ENCODE data around the gene MYO9B. TPM values are rescaled to one million over a fixed set of nuclear protein-coding genes. Genes with fewer than 3 reads are reported as not detected.

Gene MYO9B, protein sequence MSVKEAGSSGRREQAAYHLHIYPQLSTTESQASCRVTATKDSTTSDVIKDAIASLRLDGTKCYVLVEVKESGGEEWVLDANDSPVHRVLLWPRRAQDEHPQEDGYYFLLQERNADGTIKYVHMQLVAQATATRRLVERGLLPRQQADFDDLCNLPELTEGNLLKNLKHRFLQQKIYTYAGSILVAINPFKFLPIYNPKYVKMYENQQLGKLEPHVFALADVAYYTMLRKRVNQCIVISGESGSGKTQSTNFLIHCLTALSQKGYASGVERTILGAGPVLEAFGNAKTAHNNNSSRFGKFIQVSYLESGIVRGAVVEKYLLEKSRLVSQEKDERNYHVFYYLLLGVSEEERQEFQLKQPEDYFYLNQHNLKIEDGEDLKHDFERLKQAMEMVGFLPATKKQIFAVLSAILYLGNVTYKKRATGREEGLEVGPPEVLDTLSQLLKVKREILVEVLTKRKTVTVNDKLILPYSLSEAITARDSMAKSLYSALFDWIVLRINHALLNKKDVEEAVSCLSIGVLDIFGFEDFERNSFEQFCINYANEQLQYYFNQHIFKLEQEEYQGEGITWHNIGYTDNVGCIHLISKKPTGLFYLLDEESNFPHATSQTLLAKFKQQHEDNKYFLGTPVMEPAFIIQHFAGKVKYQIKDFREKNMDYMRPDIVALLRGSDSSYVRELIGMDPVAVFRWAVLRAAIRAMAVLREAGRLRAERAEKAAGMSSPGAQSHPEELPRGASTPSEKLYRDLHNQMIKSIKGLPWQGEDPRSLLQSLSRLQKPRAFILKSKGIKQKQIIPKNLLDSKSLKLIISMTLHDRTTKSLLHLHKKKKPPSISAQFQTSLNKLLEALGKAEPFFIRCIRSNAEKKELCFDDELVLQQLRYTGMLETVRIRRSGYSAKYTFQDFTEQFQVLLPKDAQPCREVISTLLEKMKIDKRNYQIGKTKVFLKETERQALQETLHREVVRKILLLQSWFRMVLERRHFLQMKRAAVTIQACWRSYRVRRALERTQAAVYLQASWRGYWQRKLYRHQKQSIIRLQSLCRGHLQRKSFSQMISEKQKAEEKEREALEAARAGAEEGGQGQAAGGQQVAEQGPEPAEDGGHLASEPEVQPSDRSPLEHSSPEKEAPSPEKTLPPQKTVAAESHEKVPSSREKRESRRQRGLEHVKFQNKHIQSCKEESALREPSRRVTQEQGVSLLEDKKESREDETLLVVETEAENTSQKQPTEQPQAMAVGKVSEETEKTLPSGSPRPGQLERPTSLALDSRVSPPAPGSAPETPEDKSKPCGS (N-terminal part only)
- total RNA-seq (2013), result 122 TPM
- polyA plus RNA-seq (100 to 1,000 TPM in 1 of 3 donors, 1 to 10 TPM in 2; 5.9 to 366 (median 7.5) TPM), polyA minus RNA-seq (239 and 287 TPM in 2 replicates), total RNA-seq (470 to 988 (median 552) reads per million in 11 experiments)

DNA sequence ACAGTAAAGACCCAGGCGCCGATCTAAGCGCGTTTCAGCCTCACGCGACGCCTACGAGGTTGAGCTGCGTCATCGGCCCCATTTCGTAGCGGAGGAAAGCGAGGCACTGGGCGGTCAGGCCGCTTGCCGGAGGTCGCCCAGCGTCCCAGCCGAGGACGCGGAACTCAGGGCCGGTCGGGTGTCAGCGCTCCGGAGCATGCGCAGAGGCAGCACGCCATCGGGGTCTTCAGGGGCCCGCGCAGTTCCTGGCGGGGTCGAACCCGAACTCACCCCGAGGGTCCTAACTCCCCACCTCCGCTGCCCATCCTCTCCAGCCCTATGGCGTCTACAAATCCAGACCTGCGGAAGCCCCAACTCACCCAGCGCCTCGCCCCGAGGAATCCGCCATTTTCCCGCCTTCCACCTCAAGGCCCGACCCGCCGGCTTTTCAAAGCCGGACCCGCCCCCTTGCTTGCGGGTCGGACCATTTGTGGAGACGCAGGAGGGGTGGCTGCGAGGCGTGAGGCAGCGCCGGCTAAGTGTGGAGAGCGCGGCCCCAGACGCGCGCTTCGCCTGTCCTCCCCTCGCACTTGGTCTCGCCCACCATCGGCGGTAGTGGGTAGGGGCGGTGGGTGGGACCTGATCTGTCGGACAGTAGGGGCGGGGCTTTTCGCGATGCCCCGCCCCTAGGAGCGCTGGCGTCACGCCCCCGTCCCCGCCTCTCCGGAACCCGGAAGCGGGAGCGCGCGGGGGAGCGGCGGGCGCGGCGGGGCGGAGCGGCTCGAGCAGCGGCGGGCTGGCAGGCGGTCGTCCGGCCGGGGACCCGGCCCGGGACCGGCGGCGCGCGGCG, at the start of gene MYO9B, which contains the start of gene HAUS8:
MYO9B (plus strand) TSS at position 743 of the 829 bp plus-strand sequence. CDS start 25,941 bp downstream, outside the sequence.
HAUS8 (minus strand) TSS at position 418 of the 829 bp plus-strand sequence; CDS start at position 388, 30 bp downstream.
- Histone ChIP-seq H3K4me3 (replicated peaks in 1 of 3; ENCODE audit: low read depth in 2 of 3, low read length in 3 of 3) (peak within 1 kb of the TSS; percentile 92 to 100 (median 93)), H4K20me1 (ENCODE audit: insufficient read depth, low read length) (peaks cover 44% of the 10 kb centered on the region), H3K4me2 (replicated peaks; ENCODE audit: extremely low read depth, low read length, poor library complexity, severe bottlenecking) (peak within 1 kb of the TSS; percentile 81), H2AFZ (ENCODE audit: insufficient read depth, low read depth, low read length, poor library complexity, severe bottlenecking) (peak within 1 kb of the TSS; percentile 73), H3K27me3 (ENCODE audit: control insufficient read depth in 2 of 2, insufficient read depth in 2 of 2, low read length in 2 of 2) (no peaks in the 10 kb centered on the region), H3K79me2 (ENCODE audit: insufficient read depth, low read length) (peaks cover 92% of the 10 kb centered on the region), H3K9me3 (replicated peaks in 1 of 2; ENCODE audit: control insufficient read depth in 1 of 2, insufficient read depth in 1 of 2, low read length in 2 of 2) (no peaks in the 10 kb centered on the region), H3K9ac (ENCODE audit: insufficient read depth, low read length, poor library complexity, severe bottlenecking) (peak within 1 kb of the TSS; percentile 93), H3K4me1 (ENCODE audit: control insufficient read depth in 1 of 2, insufficient read depth in 2 of 2, low read length in 2 of 2) (peaks cover 44 to 49% of the 10 kb centered on the region in 2 donors), H3K27ac (ENCODE audit: low read depth in 1 of 2, low read length in 2 of 2) (peak within 1 kb of the TSS; percentile 84 to 97), H3K36me3 (replicated peaks in 1 of 2; ENCODE audit: control insufficient read depth in 1 of 2, insufficient read depth in 2 of 2, low read length in 2 of 2) (peaks cover 12 to 20% of the 10 kb centered on the region in 2 donors)
- peak within 1 kb of the TSS; percentile 97 to 100 (median 98) for H3K27ac Mint-ChIP-seq
- no peaks in the 10 kb centered on the region for H3K9me3 Mint-ChIP-seq
- H3K4me3 Mint-ChIP-seq, result peak within 1 kb of the TSS; percentile 99 to 100
- peaks cover 54% of the 10 kb centered on the region for H3K4me1 Mint-ChIP-seq
- H3K27me3 Mint-ChIP-seq (ENCODE audit: low read depth in 3 of 3), result peaks cover 0 to 3% (median 0%) of the 10 kb centered on the region in 3 donors
- peaks cover 41 to 49% of the 10 kb centered on the region in 2 donors for H3K36me3 Mint-ChIP-seq
- TF ChIP-seq, protein P1, sequence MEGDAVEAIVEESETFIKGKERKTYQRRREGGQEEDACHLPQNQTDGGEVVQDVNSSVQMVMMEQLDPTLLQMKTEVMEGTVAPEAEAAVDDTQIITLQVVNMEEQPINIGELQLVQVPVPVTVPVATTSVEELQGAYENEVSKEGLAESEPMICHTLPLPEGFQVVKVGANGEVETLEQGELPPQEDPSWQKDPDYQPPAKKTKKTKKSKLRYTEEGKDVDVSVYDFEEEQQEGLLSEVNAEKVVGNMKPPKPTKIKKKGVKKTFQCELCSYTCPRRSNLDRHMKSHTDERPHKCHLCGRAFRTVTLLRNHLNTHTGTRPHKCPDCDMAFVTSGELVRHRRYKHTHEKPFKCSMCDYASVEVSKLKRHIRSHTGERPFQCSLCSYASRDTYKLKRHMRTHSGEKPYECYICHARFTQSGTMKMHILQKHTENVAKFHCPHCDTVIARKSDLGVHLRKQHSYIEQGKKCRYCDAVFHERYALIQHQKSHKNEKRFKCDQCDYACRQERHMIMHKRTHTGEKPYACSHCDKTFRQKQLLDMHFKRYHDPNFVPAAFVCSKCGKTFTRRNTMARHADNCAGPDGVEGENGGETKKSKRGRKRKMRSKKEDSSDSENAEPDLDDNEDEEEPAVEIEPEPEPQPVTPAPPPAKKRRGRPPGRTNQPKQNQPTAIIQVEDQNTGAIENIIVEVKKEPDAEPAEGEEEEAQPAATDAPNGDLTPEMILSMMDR (IDR thresholded peaks at IDR 0.05), result no peak
- peak; percentile 99 to 100 (median 100) for DNase-seq
- under 1% methylated on average over 102 of the region's 103 CpGs for WGBS (ENCODE audit: insufficient coverage)
- intact Hi-C loops (cut with micrococcal nuclease), result loop anchor here (5.0 kb wide), 4 partner anchors 37 to 152 kb away; partner anchors contain the start of gene OCEL1 (in 1 of the 2)

Measured in CD14-positive monocyte (primary cell).